GM11168 (cell line): ENCODE data around the gene SULT1A4.
"Not testable (repeated sequence)": the region's sequence is repeated elsewhere in the genome, so short reads cannot be mapped to it uniquely, and the experiment has no call there.

ENCODE experiments used
- in situ Hi-C: fragments of 300-500 bp; cut with MboI; formaldehyde crosslinking; loops from one replicate; pipeline ENCODE4 v1.12.0; 2022; ENCODE audit warnings: low sequenced_read_pairs; ENCODE audit not compliant: unreplicated experiment

Gene SULT1A4

DNA sequence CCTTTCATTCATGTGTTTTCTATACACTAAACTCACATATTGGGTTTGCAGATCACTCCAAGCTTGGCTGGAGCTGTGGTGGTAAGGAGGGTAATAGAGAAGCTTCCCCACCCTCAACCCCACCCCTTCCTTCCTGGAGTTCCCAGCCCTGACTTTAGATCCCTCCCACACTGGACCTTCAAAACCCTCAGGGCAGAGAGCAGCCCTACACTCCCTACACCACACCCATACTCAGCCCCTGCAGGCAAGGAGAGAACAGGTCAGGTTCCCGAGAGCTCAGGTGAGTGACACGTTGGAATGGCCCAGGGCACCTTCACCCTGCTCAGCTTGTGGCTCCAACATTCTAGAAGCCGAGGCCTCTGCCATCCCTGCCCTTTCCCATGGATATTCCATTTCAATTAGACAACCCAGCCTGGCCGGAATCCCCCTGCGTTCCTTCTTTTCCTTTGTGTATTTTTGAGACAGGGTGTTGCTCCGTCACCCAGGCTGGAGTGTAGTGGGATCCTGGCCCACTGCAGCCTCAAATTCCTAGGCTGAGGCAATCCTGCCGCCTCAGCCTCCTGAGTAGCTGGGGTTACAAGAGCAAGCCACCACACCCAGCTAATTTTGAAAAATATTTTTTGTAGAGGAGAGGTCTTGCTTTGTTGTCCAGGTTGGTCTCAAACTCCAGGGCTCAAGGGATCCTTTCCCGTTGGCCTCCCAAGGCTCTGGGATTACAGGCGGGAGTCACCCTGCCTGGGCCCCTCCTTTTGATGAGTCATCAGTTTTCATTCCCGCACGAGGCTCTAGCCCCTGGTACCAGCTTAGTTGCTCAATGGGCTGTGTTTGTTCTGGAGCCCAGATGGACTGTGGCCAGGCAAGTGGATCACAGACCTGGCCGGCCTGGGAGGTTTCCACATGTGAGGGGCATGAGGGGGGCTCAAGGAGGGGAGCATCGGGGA, at the start of gene SULT1A4:
Gene SULT1A4 (plus strand): TSS at position 208 of the 941 bp plus-strand sequence. CDS start 1,473 bp downstream, outside the sequence.
- in situ Hi-C loops, result loop anchor here (10.0 to 25.0 kb wide), 3 partner anchors 677 to 952 kb away; partner anchors contain the start of genes CORO1A and ZNF771

DNA sequence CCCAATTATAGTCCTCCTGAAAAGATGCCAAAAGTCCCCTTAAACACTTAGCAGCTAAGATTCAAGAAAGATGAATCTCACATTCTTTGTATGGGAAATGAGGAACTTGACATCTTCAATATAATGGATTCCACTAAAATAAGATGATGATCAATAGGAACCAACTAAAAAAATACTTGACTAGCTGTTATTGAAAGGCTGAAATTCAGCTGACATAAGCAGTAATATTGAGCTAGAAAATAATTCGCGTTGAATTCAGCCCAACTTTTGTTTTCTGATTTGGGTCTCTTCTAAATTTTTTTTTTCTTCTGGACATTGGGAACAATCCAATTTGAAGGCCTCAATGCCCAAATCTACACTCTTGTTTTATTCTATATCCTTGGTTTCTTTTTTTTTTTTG, 36.1 kb upstream of the SULT1A4 start:
- in situ Hi-C loops, result not testable (repeated sequence)

GRCh38 chr16:29425390-29425789, 34.3 kb upstream of the SULT1A4 start:
- in situ Hi-C loops, result not testable (repeated sequence)

- in situ Hi-C loops, result loop anchor here (10.0 to 25.0 kb wide), 3 partner anchors 684 to 959 kb away; partner anchors contain the start of genes CORO1A and ZNF771
These were observed 6.0 kb upstream of the SULT1A4 start for GRCh38 chr16:29453754-29454153.

DNA sequence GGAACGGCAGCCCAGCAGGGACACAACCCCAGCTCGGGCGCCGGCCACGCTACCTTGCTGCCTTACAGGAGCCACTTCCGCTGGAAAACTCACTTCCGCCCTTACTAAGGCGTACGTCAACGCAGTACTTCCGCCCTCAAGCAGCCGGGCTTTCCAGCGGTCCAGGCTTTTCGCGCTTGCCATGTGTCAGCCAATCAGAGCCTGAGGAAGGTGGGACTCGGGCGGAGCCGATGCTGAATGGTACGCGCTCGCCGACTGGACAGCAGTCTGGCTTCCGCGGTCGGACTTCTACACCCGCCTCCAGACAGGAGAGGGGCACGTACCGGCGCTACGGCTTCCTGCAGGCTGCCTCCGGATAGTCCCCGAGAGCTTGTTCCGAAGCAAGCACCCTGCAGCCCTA, 5.4 kb upstream of the SULT1A4 start, which contains the start of the genes BOLA2 and SLX1B:
Gene BOLA2 (minus strand): TSS at position 83 of the 400 bp plus-strand sequence. CDS start 98 bp downstream, outside the sequence.
Gene SLX1B (plus strand): TSS at position 265 of the 400 bp plus-strand sequence.
- in situ Hi-C loops, result loop anchor here (10.0 to 25.0 kb wide), 3 partner anchors 683 to 958 kb away; partner anchors contain the start of genes CORO1A and ZNF771

GRCh38 chr16:29454828-29455227, 4.9 kb upstream of the SULT1A4 start:
- in situ Hi-C loops, result loop anchor here (10.0 to 25.0 kb wide), 3 partner anchors 682 to 957 kb away; partner anchors contain the start of genes CORO1A and ZNF771

GRCh38 chr16:29457660-29458059, 2.1 kb upstream of the SULT1A4 start:
- in situ Hi-C loops, result loop anchor here (10.0 to 25.0 kb wide), 3 partner anchors 680 to 955 kb away; partner anchors contain the start of genes CORO1A and ZNF771

DNA sequence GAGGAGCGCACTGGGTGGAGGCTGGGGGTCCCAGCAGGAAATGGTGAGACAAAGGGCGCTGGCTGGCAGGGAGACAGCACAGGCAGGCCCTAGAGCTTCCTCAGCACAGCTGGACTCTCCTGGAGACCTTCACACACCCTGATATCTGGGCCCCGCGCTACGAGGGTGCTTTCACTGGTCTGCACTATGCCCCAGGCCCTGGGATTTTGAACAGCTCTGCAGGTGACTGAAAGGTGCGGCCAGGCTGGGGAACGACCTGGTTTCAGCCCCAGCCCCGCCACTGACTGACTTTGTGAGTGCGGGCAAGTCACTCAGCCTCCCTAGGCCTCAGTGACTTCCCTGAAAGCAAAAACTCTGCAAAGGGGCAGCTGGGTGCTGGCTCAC, 926 bp downstream of the SULT1A4 start:
- in situ Hi-C loops, result loop anchor here (25.0 kb wide), 2 partner anchors 677 to 952 kb away; partner anchors contain the start of gene ZNF771

- in situ Hi-C loops, result loop anchor here (25.0 kb wide), 2 partner anchors 671 to 946 kb away; partner anchors contain the start of gene ZNF771
These were observed 6.5 kb downstream of the SULT1A4 start for GRCh38 chr16:29465985-29466824.

DNA sequence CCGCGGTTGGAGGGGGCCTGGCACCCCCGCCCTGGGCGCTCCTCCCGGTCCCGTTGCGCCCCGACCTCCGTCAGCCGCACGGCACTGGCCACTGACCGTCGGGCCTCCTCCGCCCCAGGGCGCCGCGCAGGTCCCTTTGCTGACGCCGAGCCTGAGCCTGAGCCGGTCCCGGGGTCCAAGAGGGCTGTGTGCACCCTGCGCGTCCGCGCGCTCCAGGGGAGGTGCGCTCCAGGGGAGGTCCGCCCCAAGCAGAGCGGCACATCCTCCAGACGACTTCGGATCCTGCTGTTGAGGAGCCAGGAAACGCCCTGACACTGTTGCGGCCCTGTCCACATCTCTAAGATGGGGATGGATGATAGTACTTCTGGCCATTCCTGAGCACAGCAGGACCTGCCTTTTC, 7.2 kb downstream of the SULT1A4 start:
- in situ Hi-C loops, result loop anchor here (25.0 kb wide), 2 partner anchors 670 to 945 kb away; partner anchors contain the start of gene ZNF771

DNA sequence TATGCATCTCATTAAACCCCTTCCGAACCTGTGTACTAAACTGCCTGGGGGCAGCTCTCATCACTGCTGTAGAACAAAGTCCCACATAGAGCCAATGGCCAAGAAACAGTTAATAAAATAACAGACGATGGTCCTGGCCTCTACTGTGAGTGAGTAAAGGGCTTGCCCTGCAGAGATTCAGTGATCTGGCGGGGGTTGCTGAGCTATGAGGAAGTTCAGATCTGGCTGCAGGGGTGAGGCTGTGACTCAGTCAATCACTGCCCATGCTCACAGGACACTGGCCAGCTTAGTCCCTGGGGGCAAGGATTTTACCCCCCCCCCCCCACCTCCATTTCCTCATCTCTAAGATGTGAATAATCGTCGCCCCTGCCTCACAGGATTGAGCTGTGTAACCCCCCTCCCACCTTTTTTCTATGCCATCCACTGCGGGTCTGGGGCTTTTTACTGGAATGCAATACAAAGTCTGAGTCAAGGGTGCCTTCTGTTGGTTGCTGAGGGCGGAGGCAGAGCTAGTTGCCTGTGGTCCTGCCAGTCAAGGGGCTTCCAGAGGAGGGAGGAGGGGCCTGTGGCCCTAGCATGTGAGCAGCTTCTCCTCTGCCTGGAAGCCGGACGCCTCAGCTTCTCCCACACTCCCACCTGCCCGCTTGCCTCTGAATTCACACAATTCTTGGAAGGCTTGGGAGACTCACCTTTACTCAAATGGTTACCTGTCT, 8.1 kb downstream of the SULT1A4 start:
- in situ Hi-C loops, result loop anchor here (25.0 kb wide), 2 partner anchors 669 to 944 kb away; partner anchors contain the start of gene ZNF771

GRCh38 chr16:29469660-29470059, 9.9 kb downstream of the SULT1A4 start:
- in situ Hi-C loops, result loop anchor here (25.0 kb wide), 2 partner anchors 668 to 943 kb away; partner anchors contain the start of gene ZNF771

DNA sequence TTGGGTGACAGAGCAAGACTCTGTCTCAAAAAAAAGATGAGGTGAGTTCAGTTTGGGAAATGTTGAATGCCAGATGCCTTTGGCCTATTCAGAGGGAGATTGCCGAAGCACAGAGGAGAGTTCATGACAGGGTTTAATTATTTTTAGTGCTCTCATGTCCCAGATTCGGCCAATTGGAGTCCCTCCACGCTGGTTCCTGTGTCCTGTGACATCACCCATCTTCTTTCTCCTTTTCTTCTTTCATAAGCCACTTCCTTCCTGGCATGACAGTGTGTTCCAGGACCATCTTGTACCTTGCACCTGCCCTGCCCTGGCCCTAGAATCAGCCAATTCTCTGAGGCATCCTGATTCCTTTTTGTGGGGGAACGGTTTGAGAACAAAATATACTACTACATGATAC, 12.4 kb downstream of the SULT1A4 start:
- in situ Hi-C loops, result loop anchor here (25.0 kb wide), 2 partner anchors 665 to 940 kb away; partner anchors contain the start of gene ZNF771

DNA sequence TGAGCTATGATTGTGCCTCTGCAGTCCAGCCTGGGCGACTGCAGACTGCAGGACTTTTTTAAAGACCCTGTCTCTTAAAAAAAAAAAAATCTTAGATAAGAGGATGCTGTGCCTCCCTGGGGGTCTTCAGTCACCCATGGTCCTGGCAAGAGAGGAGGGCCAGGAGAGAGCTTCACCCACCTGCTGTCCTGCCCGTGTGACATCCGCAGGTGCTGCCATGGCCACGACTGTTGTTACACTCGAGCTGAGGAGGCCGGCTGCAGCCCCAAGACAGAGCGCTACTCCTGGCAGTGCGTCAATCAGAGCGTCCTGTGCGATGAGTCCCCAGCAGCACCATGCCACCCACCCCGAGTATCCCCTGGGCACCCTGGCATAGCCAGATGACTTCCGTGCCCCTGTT, 22.6 kb downstream of the SULT1A4 start:
- in situ Hi-C loops, result not testable (repeated sequence)

DNA sequence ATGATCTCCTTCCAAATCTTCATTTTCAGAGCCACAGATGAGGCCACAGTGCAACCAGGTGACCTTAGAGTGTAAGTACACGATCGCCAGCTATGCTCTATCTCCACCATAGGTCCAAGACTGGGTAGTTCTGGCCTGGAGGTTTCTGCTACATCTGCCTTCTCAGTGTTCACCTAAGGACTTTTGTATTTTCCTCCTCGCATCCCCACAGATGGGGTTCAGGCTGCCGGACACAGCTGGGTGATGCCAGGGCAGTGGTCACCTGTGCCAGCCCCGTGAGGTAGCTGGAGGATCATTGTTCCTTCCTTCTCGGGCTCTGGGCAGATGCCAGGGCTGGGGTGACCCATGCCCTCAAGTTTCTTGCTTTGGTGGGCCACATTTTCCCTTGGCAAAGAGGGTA, 46.6 kb downstream of the SULT1A4 start, which contains the start of gene NPIPB12:
Gene NPIPB12 (minus strand): TSS at position 101 of the 400 bp plus-strand sequence.
- in situ Hi-C loops, result not testable (repeated sequence)
